ENCODE results near the gene WEE2. TPM values are rescaled to one million over a fixed set of nuclear protein-coding genes. Genes with fewer than 3 reads are reported as not detected.

Gene WEE2
- total RNA-seq, 2 donors from 2014 or later = not detected

DNA sequence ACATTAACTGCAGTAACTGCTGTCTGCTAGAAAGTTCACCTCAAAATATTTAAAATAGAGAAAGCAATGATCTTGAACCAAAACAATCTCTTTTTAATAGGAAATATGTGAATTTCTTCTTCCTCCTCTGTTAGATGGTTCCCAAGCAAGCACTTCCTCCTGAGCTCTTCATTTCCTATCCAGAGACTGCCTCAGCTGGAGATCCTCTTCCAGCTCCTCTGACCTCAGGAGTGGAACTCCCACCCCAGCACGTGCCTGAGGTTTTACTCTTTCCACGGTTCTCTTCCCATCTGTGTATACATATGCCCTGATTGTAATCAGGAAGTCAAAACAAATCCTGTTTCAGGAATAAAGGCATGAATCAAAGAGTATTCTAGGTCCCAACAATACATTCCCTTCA lies 11.8 kb upstream of the WEE2 start:
- no peaks in the 10 kb centered on the region for H3K36me3 Mint-ChIP-seq (ENCODE audit: low read depth)
- TF ChIP-seq, protein P1, sequence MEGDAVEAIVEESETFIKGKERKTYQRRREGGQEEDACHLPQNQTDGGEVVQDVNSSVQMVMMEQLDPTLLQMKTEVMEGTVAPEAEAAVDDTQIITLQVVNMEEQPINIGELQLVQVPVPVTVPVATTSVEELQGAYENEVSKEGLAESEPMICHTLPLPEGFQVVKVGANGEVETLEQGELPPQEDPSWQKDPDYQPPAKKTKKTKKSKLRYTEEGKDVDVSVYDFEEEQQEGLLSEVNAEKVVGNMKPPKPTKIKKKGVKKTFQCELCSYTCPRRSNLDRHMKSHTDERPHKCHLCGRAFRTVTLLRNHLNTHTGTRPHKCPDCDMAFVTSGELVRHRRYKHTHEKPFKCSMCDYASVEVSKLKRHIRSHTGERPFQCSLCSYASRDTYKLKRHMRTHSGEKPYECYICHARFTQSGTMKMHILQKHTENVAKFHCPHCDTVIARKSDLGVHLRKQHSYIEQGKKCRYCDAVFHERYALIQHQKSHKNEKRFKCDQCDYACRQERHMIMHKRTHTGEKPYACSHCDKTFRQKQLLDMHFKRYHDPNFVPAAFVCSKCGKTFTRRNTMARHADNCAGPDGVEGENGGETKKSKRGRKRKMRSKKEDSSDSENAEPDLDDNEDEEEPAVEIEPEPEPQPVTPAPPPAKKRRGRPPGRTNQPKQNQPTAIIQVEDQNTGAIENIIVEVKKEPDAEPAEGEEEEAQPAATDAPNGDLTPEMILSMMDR (conservative IDR thresholded peaks at IDR 0.05) = no peak
- no peak overlapping the region for H3K27ac ChIP-seq (ENCODE audit: low read depth, low read length)
- no peak overlapping the region for H3K27ac Mint-ChIP-seq
- peaks cover 23% of the 10 kb centered on the region for H3K27me3 Mint-ChIP-seq (ENCODE audit: insufficient read depth)
- no peak overlapping the region for H3K9ac ChIP-seq (ENCODE audit: extremely low read depth, low read length, poor library complexity, severe bottlenecking)
- H3K9me3 ChIP-seq (ENCODE audit: control insufficient read depth, low read length) = no peaks in the 10 kb centered on the region
- no peaks in the 10 kb centered on the region for H3K9me3 Mint-ChIP-seq
- H3K27me3 ChIP-seq (ENCODE audit: control insufficient read depth, insufficient read depth, low read length, poor library complexity, severe bottlenecking) = peaks cover 16% of the 10 kb centered on the region
- H3K4me1 Mint-ChIP-seq = peaks cover 28% of the 10 kb centered on the region
- H3K4me1 ChIP-seq (ENCODE audit: control insufficient read depth, insufficient read depth, low read length) = peaks cover 2% of the 10 kb centered on the region
- no peaks in the 10 kb centered on the region for H3K36me3 ChIP-seq (ENCODE audit: control insufficient read depth, insufficient read depth, low read length)
- 86% methylated on average over 2 of the region's 2 CpGs; no CpG with 5 or more reads in 1 of the 2 experiments for WGBS, 2 experiments (ENCODE audit: insufficient coverage in 1 of 2, insufficient read length in 1 of 2)
- no peak overlapping the region for H3K4me3 Mint-ChIP-seq
- no peak overlapping the region for H3K4me3 ChIP-seq (ENCODE audit: low read length)
- no peak for DNase-seq

DNA sequence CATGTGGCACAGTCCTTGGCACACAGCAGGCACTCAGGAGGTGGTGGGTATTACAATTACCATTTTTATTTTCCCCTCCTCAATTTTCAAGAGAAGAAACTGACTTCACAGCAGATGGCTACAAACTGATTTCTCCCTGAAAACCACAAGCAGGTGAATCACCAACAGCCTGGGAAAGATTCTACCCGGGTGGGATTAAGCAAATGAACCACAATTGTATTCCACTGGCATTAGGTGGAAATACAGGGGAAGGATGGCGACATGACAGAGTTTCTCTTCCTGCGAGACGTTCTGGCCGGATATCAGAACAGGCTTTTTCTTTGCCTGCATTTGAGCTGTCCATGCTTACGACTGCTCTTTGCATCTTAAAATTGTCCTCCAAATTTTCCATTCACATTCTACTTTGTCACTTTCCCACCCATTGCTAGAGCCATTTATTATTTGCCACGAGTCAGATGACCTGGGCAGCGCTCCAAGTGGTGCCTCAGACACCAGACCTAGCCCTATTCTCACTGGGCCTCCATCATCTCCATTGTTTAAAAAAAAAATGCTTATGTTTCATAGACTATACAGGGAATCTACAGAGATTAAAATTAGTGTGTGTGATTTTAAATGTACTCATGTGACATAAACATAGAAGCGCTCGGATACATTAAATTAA lies 10.8 kb upstream of the WEE2 start:
- H3K4me1 ChIP-seq (ENCODE audit: control insufficient read depth, insufficient read depth, low read length) = no peaks in the 10 kb centered on the region
- H3K27me3 Mint-ChIP-seq (ENCODE audit: insufficient read depth) = peaks cover 24% of the 10 kb centered on the region
- no peaks in the 10 kb centered on the region for H3K36me3 ChIP-seq (ENCODE audit: control insufficient read depth, insufficient read depth, low read length)
- DNase-seq = no peak
- peaks cover 25% of the 10 kb centered on the region for H3K4me1 Mint-ChIP-seq
- 90 to 91% methylated on average over 8 to 10 of the region's 10 CpGs for WGBS, 2 experiments (ENCODE audit: insufficient coverage in 1 of 2, insufficient read length in 1 of 2)
- no peaks in the 10 kb centered on the region for H3K36me3 Mint-ChIP-seq (ENCODE audit: low read depth)
- no peak overlapping the region for H3K4me3 Mint-ChIP-seq
- TF ChIP-seq, protein P1 (conservative IDR thresholded peaks at IDR 0.05) = no peak
- H3K4me3 ChIP-seq (ENCODE audit: low read length) = no peak overlapping the region
- peaks cover 18% of the 10 kb centered on the region for H3K27me3 ChIP-seq (ENCODE audit: control insufficient read depth, insufficient read depth, low read length, poor library complexity, severe bottlenecking)
- H3K9ac ChIP-seq (ENCODE audit: extremely low read depth, low read length, poor library complexity, severe bottlenecking) = no peak overlapping the region
- no peak overlapping the region for H3K27ac ChIP-seq (ENCODE audit: low read depth, low read length)
- no peaks in the 10 kb centered on the region for H3K9me3 Mint-ChIP-seq
- H3K27ac Mint-ChIP-seq = no peak overlapping the region
- H3K9me3 ChIP-seq (ENCODE audit: control insufficient read depth, low read length) = no peaks in the 10 kb centered on the region

DNA sequence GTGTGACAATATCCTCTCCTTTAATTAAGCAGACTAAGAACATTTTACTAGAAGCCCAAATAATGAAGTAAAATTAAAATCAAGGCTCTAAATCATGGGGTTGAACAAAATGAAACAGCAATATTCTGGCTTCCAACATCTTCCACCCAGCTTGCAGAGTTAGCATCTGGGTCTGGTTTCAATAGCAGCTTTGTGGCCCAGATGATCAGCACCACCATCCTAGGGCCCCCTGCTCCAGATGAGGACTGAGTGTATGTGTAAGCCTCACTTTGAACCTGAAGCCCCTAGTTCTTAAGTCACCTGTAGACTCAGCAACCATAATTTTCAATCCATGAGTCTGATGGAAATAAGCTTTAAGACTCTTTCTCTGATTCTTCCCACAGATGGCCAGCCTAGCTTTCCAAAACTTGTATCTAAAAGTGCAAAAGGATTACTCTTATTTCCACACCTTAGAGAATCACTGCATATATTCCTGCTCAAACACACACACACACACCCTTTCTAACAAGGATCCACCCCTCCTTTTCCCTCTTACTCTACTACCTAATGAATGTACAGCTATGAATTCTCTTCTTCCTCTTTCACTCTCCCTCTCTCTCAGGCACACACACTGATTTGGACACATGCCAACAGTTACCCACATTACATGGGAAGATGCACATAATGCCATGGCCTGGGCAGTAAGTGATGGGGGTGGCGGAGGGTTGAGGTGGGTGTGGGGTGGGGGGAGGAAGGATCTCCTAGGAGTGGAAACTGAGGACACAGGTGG lies 9.7 kb upstream of the WEE2 start:
- 92% methylated on average over 1 of the region's 1 CpG; no CpG with 5 or more reads in 1 of the 2 experiments for WGBS, 2 experiments (ENCODE audit: insufficient coverage in 1 of 2, insufficient read length in 1 of 2)
- H3K27ac Mint-ChIP-seq = no peak overlapping the region
- H3K9me3 Mint-ChIP-seq = no peaks in the 10 kb centered on the region
- TF ChIP-seq, protein P1 (conservative IDR thresholded peaks at IDR 0.05) = no peak
- Histone ChIP-seq H3K36me3 (ENCODE audit: control insufficient read depth, insufficient read depth, low read length) (no peaks in the 10 kb centered on the region), H3K4me1 (ENCODE audit: control insufficient read depth, insufficient read depth, low read length) (no peaks in the 10 kb centered on the region), H3K27ac (ENCODE audit: low read depth, low read length) (no peak overlapping the region), H3K9me3 (ENCODE audit: control insufficient read depth, low read length) (no peaks in the 10 kb centered on the region), H3K4me3 (ENCODE audit: low read length) (no peak overlapping the region), H3K27me3 (ENCODE audit: control insufficient read depth, insufficient read depth, low read length, poor library complexity, severe bottlenecking) (peaks cover 29% of the 10 kb centered on the region), H3K9ac (ENCODE audit: extremely low read depth, low read length, poor library complexity, severe bottlenecking) (no peak overlapping the region)
- H3K36me3 Mint-ChIP-seq (ENCODE audit: low read depth) = no peaks in the 10 kb centered on the region
- peaks cover 35% of the 10 kb centered on the region for H3K27me3 Mint-ChIP-seq (ENCODE audit: insufficient read depth)
- H3K4me1 Mint-ChIP-seq = peaks cover 33% of the 10 kb centered on the region
- no peak for DNase-seq
- H3K4me3 Mint-ChIP-seq = no peak overlapping the region

Data from endodermal cell (in vitro differentiated cells).